ENCODE measurements around the gene STK35. TPM values are rescaled to one million over a fixed set of nuclear protein-coding genes. Genes with fewer than 3 reads are reported as not detected.

STK35 gene
- total RNA-seq, 4 donors from 2014 or later: 13.3 to 26.1 (median 20.5) TPM

DNA sequence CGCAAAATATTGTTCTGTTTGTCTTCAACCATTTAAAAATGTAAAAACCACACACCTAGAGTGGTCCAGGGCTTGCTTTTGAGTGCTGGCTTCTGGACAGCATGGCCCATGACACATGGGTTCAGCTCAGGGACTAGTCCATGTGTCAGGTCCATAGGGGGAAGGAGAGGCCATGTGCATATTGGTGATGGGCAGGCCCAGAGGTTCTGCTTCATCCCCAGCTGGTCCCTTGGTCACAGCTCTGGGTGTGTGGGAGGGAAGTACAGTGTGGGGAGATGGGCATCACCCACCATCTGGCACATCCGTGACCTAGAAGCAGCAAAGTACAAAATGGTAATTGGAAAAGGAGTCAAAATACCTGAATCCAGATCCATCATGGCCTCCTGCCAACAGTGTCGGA, 50.7 kb downstream of the STK35 start:
- 72 to 77% methylated on average over 3 of the region's 3 CpGs for WGBS, 2 donors
- no peaks in the 10 kb centered on the region for H3K27me3 ChIP-seq
- DNase-seq (ENCODE audit: low spot score in 2 of 2): no peak
- no peak overlapping the region for H3K4me3 ChIP-seq
- TF ChIP-seq POLR2A (IDR thresholded peaks at IDR 0.05): no peak
- TF ChIP-seq, protein P1, sequence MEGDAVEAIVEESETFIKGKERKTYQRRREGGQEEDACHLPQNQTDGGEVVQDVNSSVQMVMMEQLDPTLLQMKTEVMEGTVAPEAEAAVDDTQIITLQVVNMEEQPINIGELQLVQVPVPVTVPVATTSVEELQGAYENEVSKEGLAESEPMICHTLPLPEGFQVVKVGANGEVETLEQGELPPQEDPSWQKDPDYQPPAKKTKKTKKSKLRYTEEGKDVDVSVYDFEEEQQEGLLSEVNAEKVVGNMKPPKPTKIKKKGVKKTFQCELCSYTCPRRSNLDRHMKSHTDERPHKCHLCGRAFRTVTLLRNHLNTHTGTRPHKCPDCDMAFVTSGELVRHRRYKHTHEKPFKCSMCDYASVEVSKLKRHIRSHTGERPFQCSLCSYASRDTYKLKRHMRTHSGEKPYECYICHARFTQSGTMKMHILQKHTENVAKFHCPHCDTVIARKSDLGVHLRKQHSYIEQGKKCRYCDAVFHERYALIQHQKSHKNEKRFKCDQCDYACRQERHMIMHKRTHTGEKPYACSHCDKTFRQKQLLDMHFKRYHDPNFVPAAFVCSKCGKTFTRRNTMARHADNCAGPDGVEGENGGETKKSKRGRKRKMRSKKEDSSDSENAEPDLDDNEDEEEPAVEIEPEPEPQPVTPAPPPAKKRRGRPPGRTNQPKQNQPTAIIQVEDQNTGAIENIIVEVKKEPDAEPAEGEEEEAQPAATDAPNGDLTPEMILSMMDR (IDR thresholded peaks at IDR 0.05): no peak
- no peak for TF ChIP-seq EP300 (IDR thresholded peaks at IDR 0.05)
- peaks cover 0 to 12% (median 1%) of the 10 kb centered on the region in 4 donors for H3K4me1 ChIP-seq
- H3K36me3 ChIP-seq: peaks cover 0 to 22% (median 0%) of the 10 kb centered on the region in 3 donors
- no peak overlapping the region for H3K27ac ChIP-seq
- no peaks in the 10 kb centered on the region for H3K9me3 ChIP-seq

DNA sequence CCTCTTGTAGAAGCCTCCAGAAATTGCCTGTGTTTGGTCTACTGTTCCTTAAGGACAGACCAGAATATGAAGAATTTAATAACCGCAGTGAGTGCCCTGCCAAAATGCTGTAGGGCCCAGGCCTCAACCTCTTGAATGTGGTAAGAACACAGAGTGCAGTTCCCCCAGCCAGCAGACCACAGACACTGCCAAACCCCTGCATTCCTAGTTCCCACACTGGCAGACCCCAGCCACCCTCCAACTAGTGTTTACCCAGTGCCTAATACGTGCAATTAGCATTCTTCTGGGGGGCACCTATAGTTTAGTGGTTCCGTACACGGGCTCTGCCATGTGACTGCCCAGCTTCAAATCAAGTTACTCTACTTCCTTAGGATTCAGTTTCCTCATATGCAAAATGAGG, 51.7 kb downstream of the STK35 start:
- TF ChIP-seq, protein P1 (IDR thresholded peaks at IDR 0.05): no peak
- TF ChIP-seq POLR2A (IDR thresholded peaks at IDR 0.05) (no peak), EP300 (IDR thresholded peaks at IDR 0.05) (no peak)
- H3K36me3 ChIP-seq: peaks cover 0 to 13% (median 0%) of the 10 kb centered on the region in 3 donors
- no peaks in the 10 kb centered on the region for H3K27me3 ChIP-seq
- H3K27ac ChIP-seq: no peak overlapping the region
- DNase-seq (ENCODE audit: low spot score in 2 of 2): no peak
- H3K4me3 ChIP-seq: no peak overlapping the region
- peaks cover 0 to 12% (median 1%) of the 10 kb centered on the region in 4 donors for H3K4me1 ChIP-seq
- H3K9me3 ChIP-seq: no peaks in the 10 kb centered on the region
- 68 to 93% methylated on average over 4 of the region's 4 CpGs for WGBS, 2 donors

DNA sequence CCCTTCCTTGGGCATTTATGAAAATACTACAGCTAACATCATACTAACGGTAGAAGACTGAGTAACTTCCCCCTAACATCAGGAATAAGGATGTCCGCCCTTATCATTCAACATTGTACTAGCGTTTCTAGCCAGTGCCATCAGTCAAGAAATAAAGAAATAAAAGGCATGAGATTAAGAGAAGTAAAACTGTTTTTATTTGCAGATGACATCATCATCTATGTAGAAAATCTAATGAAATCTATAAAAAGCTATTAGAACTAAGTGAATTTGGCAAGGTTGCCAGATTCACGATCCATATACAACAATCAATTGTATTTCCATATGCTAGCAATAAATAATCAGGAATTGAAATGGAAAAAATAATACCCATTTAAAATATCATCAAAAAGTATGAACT, 54.6 kb downstream of the STK35 start:
- peaks cover 0 to 10% (median 1%) of the 10 kb centered on the region in 4 donors for H3K4me1 ChIP-seq
- 89 to 93% methylated on average over 4 of the region's 4 CpGs for WGBS, 2 donors

DNA sequence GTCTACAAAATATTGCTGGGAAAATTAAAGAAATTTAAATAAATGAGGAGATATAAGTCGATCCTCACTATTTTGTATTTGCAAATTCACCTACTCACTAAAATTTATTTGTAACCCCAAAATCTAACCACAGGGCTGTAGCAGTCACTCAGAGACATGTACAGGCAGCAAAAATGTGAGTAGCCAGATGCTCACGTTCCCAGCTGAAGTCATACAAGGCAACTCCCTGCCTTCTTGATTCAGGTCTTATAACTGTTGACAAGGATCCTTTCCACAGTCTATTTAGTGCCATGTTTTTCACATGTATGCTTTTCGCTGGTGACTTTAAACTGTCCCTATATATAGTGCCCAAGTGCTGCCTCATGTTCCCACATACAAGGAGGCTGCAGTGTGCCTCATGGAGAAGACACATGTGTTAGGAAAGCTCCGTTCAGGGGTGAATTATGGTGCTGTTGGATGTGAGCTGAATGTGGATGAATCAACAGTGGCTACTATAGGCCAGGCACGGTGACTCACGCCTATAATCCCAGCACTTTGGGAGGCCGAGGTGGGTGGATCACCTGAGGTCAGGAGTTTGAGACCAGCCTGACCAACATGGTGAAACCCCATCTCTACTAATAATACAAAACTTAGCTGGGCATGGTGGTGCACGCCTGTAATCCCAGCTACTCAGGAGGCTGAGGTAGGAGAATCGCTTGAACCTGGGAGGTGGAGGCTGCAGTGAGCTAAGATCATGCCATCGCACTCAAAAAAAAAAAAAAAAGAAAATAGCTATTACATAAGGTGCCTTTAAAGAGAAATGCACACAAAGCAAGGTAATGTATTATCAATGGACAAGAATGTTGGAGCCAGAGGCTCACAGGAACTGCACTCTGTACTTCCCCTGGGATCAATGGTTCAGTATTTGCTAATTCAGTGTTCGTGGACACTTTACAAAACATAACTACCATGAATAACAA, 55.3 kb downstream of the STK35 start:
- no peak overlapping the region for H3K4me3 ChIP-seq
- no peak for DNase-seq (ENCODE audit: low spot score in 2 of 2)
- 94% methylated on average over 11 of the region's 11 CpGs for WGBS, 2 donors

More for the DNA sequence above, 54.6 kb downstream of the STK35 start:
- DNase-seq (ENCODE audit: low spot score in 2 of 2): no peak
- H3K27me3 ChIP-seq: no peaks in the 10 kb centered on the region
- no peaks in the 10 kb centered on the region for H3K9me3 ChIP-seq
- TF ChIP-seq POLR2A (IDR thresholded peaks at IDR 0.05): no peak
- TF ChIP-seq, protein P1 (IDR thresholded peaks at IDR 0.05): no peak
- no peak for TF ChIP-seq EP300 (IDR thresholded peaks at IDR 0.05)
- no peak overlapping the region for H3K4me3 ChIP-seq
- H3K36me3 ChIP-seq: no peaks in the 10 kb centered on the region
- no peak overlapping the region for H3K27ac ChIP-seq

More for the DNA sequence above, 55.3 kb downstream of the STK35 start:
- no peak for TF ChIP-seq POLR2A (IDR thresholded peaks at IDR 0.05)
- no peak for TF ChIP-seq EP300 (IDR thresholded peaks at IDR 0.05)
- TF ChIP-seq, protein P1 (IDR thresholded peaks at IDR 0.05): no peak
- no peak overlapping the region for H3K27ac ChIP-seq
- H3K27me3 ChIP-seq: no peaks in the 10 kb centered on the region
- no peaks in the 10 kb centered on the region for H3K36me3 ChIP-seq
- no peaks in the 10 kb centered on the region for H3K9me3 ChIP-seq
- H3K4me1 ChIP-seq: peaks cover 0 to 5% (median 0%) of the 10 kb centered on the region in 4 donors

All from tibial nerve (tissue), 4 donors.